ENCODE results near the gene ZNF506. TPM values are rescaled to one million over a fixed set of nuclear protein-coding genes. Genes with fewer than 3 reads are reported as not detected.

The ZNF506 gene

GRCh38 chr19:19743176-19743575, 78.4 kb downstream of the ZNF506 start:
- H3K14ac ChIP-seq (ENCODE audit: low read length in 2 of 2) = no peak overlapping the region
- no peak overlapping the region for H3K18ac ChIP-seq (ENCODE audit: low read depth in 1 of 2, low read length in 2 of 2)
- H2AK5ac ChIP-seq (ENCODE audit: low read length, severe bottlenecking) = no peak overlapping the region
- H3K9ac ChIP-seq (ENCODE audit: low read length) = no peak overlapping the region
- H3K79me1 ChIP-seq (replicated peaks; ENCODE audit: low read length, poor library complexity, severe bottlenecking) = no peaks in the 10 kb centered on the region
- H3K9me3 ChIP-seq (ENCODE audit: control insufficient read depth, low read length) = peaks cover 8% of the 10 kb centered on the region
- no peaks in the 10 kb centered on the region for H3K4me1 ChIP-seq (ENCODE audit: control insufficient read depth, insufficient read depth, low read depth, low read length)
- WGBS = 77% methylated on average over 6 of the region's 6 CpGs
- no peak overlapping the region for H2BK5ac ChIP-seq (ENCODE audit: low read depth, low read length, poor library complexity, severe bottlenecking)
- H3K4me2 ChIP-seq (ENCODE audit: low read length, poor library complexity, severe bottlenecking) = no peak overlapping the region
- no peak overlapping the region for H4K8ac ChIP-seq (ENCODE audit: low read length)
- H2BK15ac ChIP-seq (ENCODE audit: low read depth, poor library complexity, severe bottlenecking) = no peak overlapping the region
- no peak for DNase-seq
- no peak overlapping the region for H3K4ac ChIP-seq (ENCODE audit: low read depth in 1 of 2, low read length in 2 of 2)
- H2AFZ ChIP-seq (ENCODE audit: low read depth, low read length) = no peak overlapping the region
- no peak overlapping the region for H2BK120ac ChIP-seq (ENCODE audit: low read depth, low read length)
- H3K23ac ChIP-seq (ENCODE audit: low read length in 2 of 2) = no peak overlapping the region
- H3K36me3 ChIP-seq (ENCODE audit: control insufficient read depth in 1 of 2, insufficient read depth in 2 of 2, low read depth in 1 of 2, low read length in 2 of 2) = no peaks in the 10 kb centered on the region
- no peak overlapping the region for H4K91ac ChIP-seq (ENCODE audit: low read length)
- no peak overlapping the region for H3K4me3 ChIP-seq (ENCODE audit: insufficient read depth in 1 of 2, low read depth in 1 of 2, low read length in 2 of 2)
- H3K27ac ChIP-seq (ENCODE audit: low read length, poor library complexity, severe bottlenecking) = no peak overlapping the region
- H3K27me3 ChIP-seq (ENCODE audit: control insufficient read depth in 1 of 2, insufficient read depth in 1 of 2, low read length in 2 of 2) = no peaks in the 10 kb centered on the region
- H2BK12ac ChIP-seq (ENCODE audit: low read length in 2 of 2) = no peak overlapping the region

GRCh38 chr19:19742773-19743172, 78.8 kb downstream of the ZNF506 start:
- no peak overlapping the region for H4K91ac ChIP-seq (ENCODE audit: low read length)
- H3K9ac ChIP-seq (ENCODE audit: low read length) = no peak overlapping the region
- no peak overlapping the region for H3K27ac ChIP-seq (ENCODE audit: low read length, poor library complexity, severe bottlenecking)
- no peak overlapping the region for H4K8ac ChIP-seq (ENCODE audit: low read length)
- DNase-seq = no peak
- no peak overlapping the region for H2BK12ac ChIP-seq (ENCODE audit: low read length in 2 of 2)
- H3K4me3 ChIP-seq (ENCODE audit: insufficient read depth in 1 of 2, low read depth in 1 of 2, low read length in 2 of 2) = no peak overlapping the region
- no peaks in the 10 kb centered on the region for H3K27me3 ChIP-seq (ENCODE audit: control insufficient read depth in 1 of 2, insufficient read depth in 1 of 2, low read length in 2 of 2)
- no peak overlapping the region for H3K14ac ChIP-seq (ENCODE audit: low read length in 2 of 2)
- H3K18ac ChIP-seq (ENCODE audit: low read depth in 1 of 2, low read length in 2 of 2) = no peak overlapping the region
- H2BK5ac ChIP-seq (ENCODE audit: low read depth, low read length, poor library complexity, severe bottlenecking) = no peak overlapping the region
- no peaks in the 10 kb centered on the region for H3K79me1 ChIP-seq (replicated peaks; ENCODE audit: low read length, poor library complexity, severe bottlenecking)
- H3K4ac ChIP-seq (ENCODE audit: low read depth in 1 of 2, low read length in 2 of 2) = no peak overlapping the region
- H3K4me2 ChIP-seq (ENCODE audit: low read length, poor library complexity, severe bottlenecking) = no peak overlapping the region
- no peak overlapping the region for H2AK5ac ChIP-seq (ENCODE audit: low read length, severe bottlenecking)
- H2BK15ac ChIP-seq (ENCODE audit: low read depth, poor library complexity, severe bottlenecking) = no peak overlapping the region
- no peaks in the 10 kb centered on the region for H3K4me1 ChIP-seq (ENCODE audit: control insufficient read depth, insufficient read depth, low read depth, low read length)
- no peak overlapping the region for H2BK120ac ChIP-seq (ENCODE audit: low read depth, low read length)
- no peak overlapping the region for H2AFZ ChIP-seq (ENCODE audit: low read depth, low read length)
- H3K9me3 ChIP-seq (ENCODE audit: control insufficient read depth, low read length) = peaks cover 8% of the 10 kb centered on the region
- no peak overlapping the region for H3K23ac ChIP-seq (ENCODE audit: low read length in 2 of 2)
- WGBS = 80% methylated on average over 9 of the region's 9 CpGs
- no peaks in the 10 kb centered on the region for H3K36me3 ChIP-seq (ENCODE audit: control insufficient read depth in 1 of 2, insufficient read depth in 2 of 2, low read depth in 1 of 2, low read length in 2 of 2)

Small RNAs within 50 kb of the gene (small RNA-seq; reads per million reads assigned to genes)
- gene AC011477.5 (ENCODE audit: low read depth) = not detected
